ENCODE results near the gene PRKCE. TPM values are rescaled to one million over a fixed set of nuclear protein-coding genes. Genes with fewer than 3 reads are reported as not detected.

PRKCE gene
- total RNA-seq, 2 experiments from 2014 or later, result 13.1 to 15.4 TPM

- Mint-ChIP-seq H3K27ac (no peak overlapping the region), H3K9me3 (no peaks in the 10 kb centered on the region), H3K27me3 (no peaks in the 10 kb centered on the region), H3K4me1 (peaks cover 71% of the 10 kb centered on the region), H3K4me3 (no peak overlapping the region), H3K36me3 (ENCODE audit: low read depth) (peaks cover 19% of the 10 kb centered on the region)
- ChIA-PET POLR2A (interaction anchor here (0.6 kb wide), 1 partner anchor 1703 kb away, joined by 3 read pairs; no protein-coding TSS in a partner anchor), CTCF (interaction anchor here (0.6 to 1.1 kb wide), 4 partner anchors 9 to 629 kb away, joined by 3 to 4 read pairs (median 3); no protein-coding TSS in a partner anchor)
- DNase-seq, result no peak
Measured at GRCh38 chr2:45844796-45845457, 193.5 kb downstream of the PRKCE start.

- POLR2A ChIA-PET, result no interaction called here
- CTCF ChIA-PET, result interaction anchor here (0.6 to 1.1 kb wide), 3 partner anchors 9 to 212 kb away, joined by 3 to 4 read pairs (median 3); no protein-coding TSS in a partner anchor
- H3K4me3 Mint-ChIP-seq, result no peak overlapping the region
- no peak for DNase-seq
- H3K27ac Mint-ChIP-seq, result no peak overlapping the region
- H3K9me3 Mint-ChIP-seq, result peaks cover under 1% of the 10 kb centered on the region
- no peaks in the 10 kb centered on the region for H3K27me3 Mint-ChIP-seq
- H3K4me1 Mint-ChIP-seq, result peaks cover 73% of the 10 kb centered on the region
- H3K36me3 Mint-ChIP-seq (ENCODE audit: low read depth), result peaks cover 23% of the 10 kb centered on the region
Measured at GRCh38 chr2:45845566-45845965, 194.1 kb downstream of the PRKCE start.

- Mint-ChIP-seq H3K36me3 (ENCODE audit: low read depth) (peaks cover 31% of the 10 kb centered on the region), H3K27me3 (no peaks in the 10 kb centered on the region), H3K4me3 (no peak overlapping the region), H3K27ac (no peak overlapping the region), H3K9me3 (peaks cover 8% of the 10 kb centered on the region), H3K4me1 (peaks cover 40% of the 10 kb centered on the region)
- ChIA-PET POLR2A (no interaction called here), CTCF (interaction anchor here (0.6 to 1.9 kb wide), 6 partner anchors 11 to 200 kb away, joined by 3 to 6 read pairs (median 5); no protein-coding TSS in a partner anchor)
- no peak for DNase-seq
Measured at GRCh38 chr2:45849491-45850283, 198.2 kb downstream of the PRKCE start.

DNA sequence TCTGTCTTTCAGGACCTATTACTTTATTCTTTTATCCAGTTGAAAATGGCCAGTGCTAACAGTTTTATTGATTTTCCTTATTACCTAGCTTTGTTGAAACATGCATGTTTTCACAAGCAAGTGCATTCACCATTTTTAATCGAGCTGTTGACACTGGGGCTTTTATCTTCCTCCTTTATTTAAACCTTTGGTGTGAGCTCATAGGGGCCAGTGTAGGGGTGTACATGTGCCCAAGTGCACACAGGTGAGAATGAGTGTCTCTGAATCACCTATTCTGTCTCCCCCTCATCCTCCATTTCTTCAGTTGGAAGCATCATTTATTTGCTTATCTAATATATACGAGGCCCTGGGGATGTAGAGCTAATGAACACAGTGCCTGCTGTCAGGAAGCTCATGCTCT lies 199.1 kb downstream of the PRKCE start:
- peaks cover 34% of the 10 kb centered on the region for H3K4me1 Mint-ChIP-seq
- H3K4me3 Mint-ChIP-seq, result no peak overlapping the region
- DNase-seq, result no peak
- peaks cover 31% of the 10 kb centered on the region for H3K36me3 Mint-ChIP-seq (ENCODE audit: low read depth)
- peaks cover 8% of the 10 kb centered on the region for H3K9me3 Mint-ChIP-seq
- no peaks in the 10 kb centered on the region for H3K27me3 Mint-ChIP-seq
- CTCF ChIA-PET, result interaction anchor here (0.6 to 1.9 kb wide), 5 partner anchors 12 to 201 kb away, joined by 3 to 6 read pairs (median 6); no protein-coding TSS in a partner anchor
- POLR2A ChIA-PET, result no interaction called here
- H3K27ac Mint-ChIP-seq, result no peak overlapping the region

DNA sequence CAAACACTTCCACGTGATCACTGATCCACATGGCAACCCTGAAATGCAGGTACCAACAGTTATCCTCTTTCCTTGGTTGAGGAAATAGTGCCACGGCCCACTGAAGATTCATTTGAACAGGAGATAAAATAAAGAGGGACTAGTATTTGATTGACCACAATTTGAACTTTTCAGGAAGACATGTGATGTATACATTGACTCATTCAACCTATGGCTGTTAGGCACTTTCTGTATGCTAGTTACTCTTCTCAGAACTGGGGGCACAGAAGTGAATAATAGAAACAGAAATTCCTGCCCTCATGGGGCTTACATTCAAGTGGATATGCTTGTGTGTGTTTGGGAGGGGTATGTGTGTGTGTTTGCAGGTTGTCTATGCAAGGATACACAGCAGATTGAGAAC lies 199.6 kb downstream of the PRKCE start:
- no peak for DNase-seq
- Mint-ChIP-seq H3K4me3 (no peak overlapping the region), H3K4me1 (peaks cover 28% of the 10 kb centered on the region), H3K36me3 (ENCODE audit: low read depth) (peaks cover 28% of the 10 kb centered on the region), H3K27ac (no peak overlapping the region), H3K9me3 (peaks cover 8% of the 10 kb centered on the region), H3K27me3 (no peaks in the 10 kb centered on the region)
- CTCF ChIA-PET, result interaction anchor here (1.7 to 1.9 kb wide), 2 partner anchors 12 to 202 kb away, joined by 3 to 6 read pairs; no protein-coding TSS in a partner anchor
- POLR2A ChIA-PET, result no interaction called here

GRCh38 chr2:45851576-45852304 lies 200.3 kb downstream of the PRKCE start:
- peaks cover 22% of the 10 kb centered on the region for H3K36me3 Mint-ChIP-seq (ENCODE audit: low read depth)
- no peak for DNase-seq
- H3K4me1 Mint-ChIP-seq, result peaks cover 29% of the 10 kb centered on the region
- H3K27me3 Mint-ChIP-seq, result no peaks in the 10 kb centered on the region
- ChIA-PET POLR2A (no interaction called here), CTCF (interaction anchor here (1.3 to 1.9 kb wide), 3 partner anchors 11 to 202 kb away, joined by 3 to 5 read pairs (median 3); no protein-coding TSS in a partner anchor)
- no peak overlapping the region for H3K4me3 Mint-ChIP-seq
- H3K27ac Mint-ChIP-seq, result no peak overlapping the region
- peaks cover 8% of the 10 kb centered on the region for H3K9me3 Mint-ChIP-seq

DNA sequence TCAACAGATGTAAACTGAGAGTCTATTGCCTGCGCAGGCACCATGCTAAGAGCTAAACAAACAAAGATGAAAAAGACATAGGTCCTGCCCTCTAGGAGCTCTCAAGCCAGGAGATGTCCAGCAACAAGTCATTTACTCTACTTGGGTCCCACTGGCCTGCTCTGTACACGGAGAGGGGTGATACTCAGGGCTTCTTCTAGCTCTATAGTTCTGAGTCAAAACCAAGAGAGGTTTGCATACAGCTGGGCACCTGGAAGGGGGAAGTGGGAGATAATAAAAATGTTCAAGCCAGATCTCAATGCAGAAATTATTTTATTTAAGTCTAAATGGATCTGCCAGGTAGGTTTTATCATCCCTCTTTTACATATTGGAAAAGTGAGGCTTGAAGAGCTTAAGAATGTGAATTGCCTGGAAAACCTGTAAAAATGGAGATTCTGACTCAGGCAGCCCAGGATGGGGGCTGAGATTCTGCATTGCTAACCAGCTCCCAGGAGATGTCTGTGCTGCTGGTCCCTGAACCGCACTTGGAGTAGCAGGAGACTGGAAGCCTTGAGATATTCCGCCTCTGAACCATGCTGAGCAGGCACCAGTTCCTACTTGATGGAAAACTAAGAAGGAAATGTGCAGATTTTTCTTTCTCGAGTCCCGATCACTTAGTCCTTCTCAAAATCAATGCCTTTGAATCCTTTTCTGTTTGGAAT lies 201.1 kb downstream of the PRKCE start:
- Mint-ChIP-seq H3K36me3 (ENCODE audit: low read depth) (peaks cover 21% of the 10 kb centered on the region), H3K4me3 (no peak overlapping the region), H3K9me3 (peaks cover 8% of the 10 kb centered on the region), H3K27me3 (no peaks in the 10 kb centered on the region), H3K27ac (no peak overlapping the region), H3K4me1 (peaks cover 32% of the 10 kb centered on the region)
- CTCF ChIA-PET, result interaction anchor here (1.3 to 1.5 kb wide), 2 partner anchors 10 to 12 kb away, joined by 3 to 5 read pairs; no protein-coding TSS in a partner anchor
- DNase-seq, result no peak
- POLR2A ChIA-PET, result no interaction called here

GRCh38 chr2:45855374-45855773 lies 203.9 kb downstream of the PRKCE start:
- no peak for DNase-seq
- H3K4me3 Mint-ChIP-seq, result no peak overlapping the region
- no peak overlapping the region for H3K27ac Mint-ChIP-seq
- H3K27me3 Mint-ChIP-seq, result no peaks in the 10 kb centered on the region
- POLR2A ChIA-PET, result no interaction called here
- CTCF ChIA-PET, result interaction anchor here (0.8 to 2.0 kb wide), 5 partner anchors 8 to 31 kb away, joined by 3 to 5 read pairs (median 4); no protein-coding TSS in a partner anchor
- peaks cover 30% of the 10 kb centered on the region for H3K4me1 Mint-ChIP-seq
- H3K36me3 Mint-ChIP-seq (ENCODE audit: low read depth), result peaks cover 17% of the 10 kb centered on the region
- peaks cover 8% of the 10 kb centered on the region for H3K9me3 Mint-ChIP-seq

- POLR2A ChIA-PET, result no interaction called here
- DNase-seq, result no peak
- Mint-ChIP-seq H3K27me3 (no peaks in the 10 kb centered on the region), H3K27ac (no peak overlapping the region), H3K36me3 (ENCODE audit: low read depth) (peaks cover 9% of the 10 kb centered on the region), H3K4me1 (peaks cover 34% of the 10 kb centered on the region), H3K9me3 (no peaks in the 10 kb centered on the region), H3K4me3 (no peak overlapping the region)
- CTCF ChIA-PET, result interaction anchor here (1.1 kb wide), 1 partner anchor 28 kb away, joined by 3 read pairs; no protein-coding TSS in a partner anchor
Measured at GRCh38 chr2:45856391-45857274, 205.2 kb downstream of the PRKCE start.

GRCh38 chr2:45857275-45857609 lies 205.8 kb downstream of the PRKCE start:
- Mint-ChIP-seq H3K4me1 (peaks cover 40% of the 10 kb centered on the region), H3K9me3 (no peaks in the 10 kb centered on the region), H3K4me3 (no peak overlapping the region), H3K27ac (no peak overlapping the region), H3K36me3 (ENCODE audit: low read depth) (peaks cover 7% of the 10 kb centered on the region), H3K27me3 (no peaks in the 10 kb centered on the region)
- ChIA-PET POLR2A (no interaction called here), CTCF (interaction anchor here (1.4 kb wide), 1 partner anchor 19 kb away, joined by 3 read pairs; no protein-coding TSS in a partner anchor)
- DNase-seq, result no peak

DNA sequence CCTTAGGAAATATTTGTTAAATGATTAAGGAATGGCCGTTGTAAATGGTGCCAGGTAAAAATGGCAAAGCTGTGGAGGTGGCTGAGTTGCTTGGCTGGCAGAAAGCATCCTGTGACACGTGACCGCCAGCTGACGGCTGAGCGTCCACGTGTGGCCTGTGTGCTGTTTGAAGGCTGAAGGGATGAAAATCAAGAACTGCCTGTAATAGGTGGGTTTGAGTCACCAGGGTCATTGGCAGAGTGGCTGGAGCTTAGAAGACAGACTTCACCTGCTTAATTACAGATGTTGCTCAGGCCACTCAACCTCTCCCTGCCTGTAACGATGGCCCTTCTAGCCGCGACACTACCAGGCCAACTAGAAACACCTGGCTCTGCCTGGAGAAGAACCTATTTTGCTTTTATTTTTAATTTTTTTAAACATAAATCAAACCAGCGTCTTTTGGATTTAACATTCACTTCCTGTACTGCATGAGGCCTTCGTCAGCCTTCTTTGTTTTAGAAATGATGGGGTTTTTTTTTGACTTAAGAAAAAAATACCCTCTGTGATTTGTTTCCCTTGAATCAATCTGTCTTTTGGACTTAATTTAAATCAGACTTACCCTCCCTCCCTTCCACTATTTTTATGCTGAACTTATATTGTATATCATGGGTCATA lies 206.5 kb downstream of the PRKCE start:
- ChIA-PET POLR2A (no interaction called here), CTCF (interaction anchor here (1.0 to 1.4 kb wide), 2 partner anchors 19 to 221 kb away, joined by 3 read pairs; no protein-coding TSS in a partner anchor)
- Mint-ChIP-seq H3K4me3 (no peak overlapping the region), H3K27me3 (no peaks in the 10 kb centered on the region), H3K4me1 (peaks cover 48% of the 10 kb centered on the region), H3K27ac (no peak overlapping the region), H3K9me3 (no peaks in the 10 kb centered on the region), H3K36me3 (ENCODE audit: low read depth) (peaks cover 2% of the 10 kb centered on the region)
- DNase-seq, result no peak

Measured in activated CD4-positive, alpha-beta T cell treated with anti-CD3 and anti-CD28 coated beads, Interleukin-2, amount 10 ng/mL, durations not matched to agents 7 days and 5 days (primary cell).